ENCODE data around the gene CHD2.

- TF ChIP-seq CTCF (IDR thresholded peaks at IDR 0.05) (no peak), POLR2A (IDR thresholded peaks at IDR 0.05) (no peak)
Observed at GRCh38 chr15:92954002-92954401, 53.9 kb downstream of the CHD2 start.

Measured in thyroid gland (tissue), 4 donors.